Measurements from ENCODE around the gene PLPPR3. TPM values are rescaled to one million over a fixed set of nuclear protein-coding genes. Genes with fewer than 3 reads are reported as not detected.
"Not testable (repeated sequence)": the region's sequence is repeated elsewhere in the genome, so short reads cannot be mapped to it uniquely, and the experiment has no call there.

The PLPPR3 gene
- total and polyA plus RNA-seq, 9 of the 15 experiments (the other 6 are each of a cell fraction or from before 2014, with no cell fraction given), result 0.01 to 48.2 (median 8.6) TPM

DNA sequence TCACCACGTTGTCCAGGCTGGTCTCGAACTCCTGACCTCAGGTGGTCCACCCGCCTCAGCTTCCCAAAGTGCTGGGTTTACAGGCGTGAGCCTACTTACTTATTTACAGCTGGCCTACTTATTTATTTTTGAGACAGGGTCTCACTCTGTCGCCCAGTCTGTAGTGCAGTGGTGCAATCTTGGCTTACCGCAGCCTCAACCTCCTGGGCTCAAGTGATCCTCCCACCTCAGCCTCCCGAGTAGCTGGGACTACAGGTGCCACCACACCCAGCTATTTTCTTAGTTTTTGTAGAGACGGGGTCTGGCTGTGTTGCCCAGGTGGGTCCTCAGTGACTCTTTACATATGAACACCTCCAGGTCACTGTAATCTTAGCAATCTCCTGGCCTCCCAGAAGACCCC is 27.4 kb upstream of the PLPPR3 start:
- ATAC-seq; H3K27ac ChIP-seq (ENCODE audit: extremely low read depth, low read depth, low read length); CTCF ChIA-PET (ENCODE audit: low intra/inter-chr PET ratio); H3K4me2 ChIP-seq (ENCODE audit: insufficient read depth, low read length); BruUV-seq (replicated peaks); DNase-seq (ENCODE audit: extremely low read depth in 1 of 4, low spot score in 3 of 4); H3K9ac ChIP-seq (ENCODE audit: insufficient read depth in 1 of 2, low read depth in 2 of 2, low read length in 2 of 2); H2AFZ ChIP-seq (ENCODE audit: low read depth, low read length); H4K20me1 ChIP-seq (replicated peaks; ENCODE audit: control insufficient read depth, insufficient read depth, low read length); in situ Hi-C loops (cut with MboI); intact Hi-C loops (cut with micrococcal nuclease); H3K79me2 ChIP-seq (ENCODE audit: control insufficient read depth, insufficient read depth, low read length); H3K27me3 ChIP-seq (ENCODE audit: control insufficient read depth in 2 of 2, insufficient read depth in 2 of 2, low read length in 2 of 2); H3K9me1 ChIP-seq (ENCODE audit: control insufficient read depth, insufficient read depth, low read length); H3K4me3 ChIP-seq; FAIRE-seq; H3K9me3 ChIP-seq (replicated peaks; ENCODE audit: control insufficient read depth, insufficient read depth, low read depth, low read length); H3K36me3 ChIP-seq (ENCODE audit: control insufficient read depth, insufficient read depth, low read length): not testable (repeated sequence)
- peaks cover 5 to 54% of the 10 kb centered on the region in 2 experiments; a peak in 3 of 5 replicates for H3K4me1 ChIP-seq (replicated peaks in 1 of 2; ENCODE audit: control insufficient read depth in 2 of 2, insufficient read depth in 2 of 2, low read length in 2 of 2)
- TF ChIP-seq ZNF121 (CRISPR knock-in tag; conservative IDR thresholded peaks at IDR 0.05), result peak; percentile 99
- peak; percentile 68 for TF ChIP-seq BCOR (IDR thresholded peaks at IDR 0.05)
- TF ChIP-seq KDM1A (IDR thresholded peaks at IDR 0.05), result 0 out of 4 replicates have a peak, but pooled peaks of 1 of the 2 experiments have one; percentile 14
- WGBS (ENCODE audit: insufficient coverage, low coverage, missing lambda C conversion rate), result 67% methylated on average over 8 of the region's 8 CpGs
- POLR2A ChIA-PET, result interaction anchor here (0.5 kb wide), 1 partner anchor 217 kb away, joined by 3 read pairs; no protein-coding TSS in a partner anchor

DNA sequence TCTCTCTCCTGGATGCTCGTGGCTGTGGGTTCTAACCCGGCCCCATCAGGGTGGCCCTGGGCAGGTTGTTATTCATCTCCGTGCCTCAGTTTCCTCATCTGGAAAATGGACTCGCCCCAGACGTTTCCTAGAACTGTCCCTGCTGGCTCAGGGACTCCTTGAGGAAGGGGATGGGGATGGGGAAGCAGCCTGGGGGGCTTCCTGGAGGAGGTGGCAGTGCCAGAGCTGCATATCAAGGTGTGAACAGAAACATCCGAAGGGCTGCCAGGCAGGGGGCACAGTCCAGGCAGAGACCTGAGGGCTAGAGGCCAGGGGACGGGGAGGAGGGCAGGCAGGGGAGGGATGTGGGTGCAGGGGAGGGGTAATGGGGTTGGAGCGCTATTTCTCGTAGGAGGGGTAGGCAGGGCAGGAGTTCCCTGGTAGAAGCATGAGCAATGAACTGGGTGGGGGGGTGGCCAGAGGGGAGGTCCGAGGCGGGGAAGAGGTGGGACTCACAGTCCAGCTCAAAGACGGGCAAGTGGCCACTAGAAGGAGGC is 26.7 kb upstream of the PLPPR3 start:
- DNase-seq (ENCODE audit: extremely low read depth in 1 of 4, low spot score in 3 of 4) (no peak), ATAC-seq (peak; percentile 28), FAIRE-seq (no peak)
- peak overlapping the region in 1 of 2 experiments; percentile 76; a peak in 1 of 4 replicates for H3K9ac ChIP-seq (ENCODE audit: insufficient read depth in 1 of 2, low read depth in 2 of 2, low read length in 2 of 2)
- no peaks in the 10 kb centered on the region for H3K9me3 ChIP-seq (replicated peaks; ENCODE audit: control insufficient read depth, insufficient read depth, low read depth, low read length)
- no peak overlapping the region for H3K27ac ChIP-seq (ENCODE audit: extremely low read depth, low read depth, low read length)
- no TSS peak for BruUV-seq (replicated peaks)
- no peak overlapping the region for H3K4me2 ChIP-seq (ENCODE audit: insufficient read depth, low read length)
- H3K36me3 ChIP-seq (ENCODE audit: control insufficient read depth, insufficient read depth, low read length), result no peaks in the 10 kb centered on the region
- ChIA-PET CTCF (ENCODE audit: low intra/inter-chr PET ratio) (no interaction called here), POLR2A (interaction anchor here (0.7 to 1.1 kb wide), 2 partner anchors 10 to 1367 kb away, joined by 3 read pairs; no protein-coding TSS in a partner anchor)
- WGBS (ENCODE audit: insufficient coverage, low coverage, missing lambda C conversion rate), result 31% methylated on average over 11 of the region's 12 CpGs
- H3K4me3 ChIP-seq, result no peak overlapping the region
- H2AFZ ChIP-seq (ENCODE audit: low read depth, low read length), result no peak overlapping the region
- no peaks in the 10 kb centered on the region for H3K9me1 ChIP-seq (ENCODE audit: control insufficient read depth, insufficient read depth, low read length)
- no peaks in the 10 kb centered on the region for H3K27me3 ChIP-seq (ENCODE audit: control insufficient read depth in 2 of 2, insufficient read depth in 2 of 2, low read length in 2 of 2)
- intact Hi-C loops (cut with micrococcal nuclease), result no loop called here
- no peaks in the 10 kb centered on the region for H4K20me1 ChIP-seq (replicated peaks; ENCODE audit: control insufficient read depth, insufficient read depth, low read length)
- peaks cover 5 to 60% of the 10 kb centered on the region in 2 experiments; a peak in 4 of 5 replicates for H3K4me1 ChIP-seq (replicated peaks in 1 of 2; ENCODE audit: control insufficient read depth in 2 of 2, insufficient read depth in 2 of 2, low read length in 2 of 2)
- no peaks in the 10 kb centered on the region for H3K79me2 ChIP-seq (ENCODE audit: control insufficient read depth, insufficient read depth, low read length)
- in situ Hi-C loops (cut with MboI), result no loop called here
- TF ChIP-seq FOXM1 (IDR thresholded peaks at IDR 0.05; ENCODE audit: low read depth) (no peak), FOXM1 (CRISPR knock-in tag; IDR thresholded peaks at IDR 0.05; ENCODE audit: low read depth) (no peak), EGR1 (conservative IDR thresholded peaks at IDR 0.05) (no peak), ZFP36 (IDR thresholded peaks at IDR 0.05; ENCODE audit: low read depth, low read length, partially characterized antibody) (peak; percentile 96), BCOR (IDR thresholded peaks at IDR 0.05) (peak; percentile 86), DMBX1 (CRISPR knock-in tag; IDR thresholded peaks at IDR 0.05; ENCODE audit: borderline replicate concordance) (no peak), ZNF133 (CRISPR knock-in tag; IDR thresholded peaks at IDR 0.05) (no peak), ZKSCAN8 (CRISPR knock-in tag; IDR thresholded peaks at IDR 0.05) (no peak)
- TF ChIP-seq, protein P1, sequence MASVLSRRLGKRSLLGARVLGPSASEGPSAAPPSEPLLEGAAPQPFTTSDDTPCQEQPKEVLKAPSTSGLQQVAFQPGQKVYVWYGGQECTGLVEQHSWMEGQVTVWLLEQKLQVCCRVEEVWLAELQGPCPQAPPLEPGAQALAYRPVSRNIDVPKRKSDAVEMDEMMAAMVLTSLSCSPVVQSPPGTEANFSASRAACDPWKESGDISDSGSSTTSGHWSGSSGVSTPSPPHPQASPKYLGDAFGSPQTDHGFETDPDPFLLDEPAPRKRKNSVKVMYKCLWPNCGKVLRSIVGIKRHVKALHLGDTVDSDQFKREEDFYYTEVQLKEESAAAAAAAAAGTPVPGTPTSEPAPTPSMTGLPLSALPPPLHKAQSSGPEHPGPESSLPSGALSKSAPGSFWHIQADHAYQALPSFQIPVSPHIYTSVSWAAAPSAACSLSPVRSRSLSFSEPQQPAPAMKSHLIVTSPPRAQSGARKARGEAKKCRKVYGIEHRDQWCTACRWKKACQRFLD (CRISPR knock-in tag; IDR thresholded peaks at IDR 0.05), result no peak
- TF ChIP-seq, protein P2, sequence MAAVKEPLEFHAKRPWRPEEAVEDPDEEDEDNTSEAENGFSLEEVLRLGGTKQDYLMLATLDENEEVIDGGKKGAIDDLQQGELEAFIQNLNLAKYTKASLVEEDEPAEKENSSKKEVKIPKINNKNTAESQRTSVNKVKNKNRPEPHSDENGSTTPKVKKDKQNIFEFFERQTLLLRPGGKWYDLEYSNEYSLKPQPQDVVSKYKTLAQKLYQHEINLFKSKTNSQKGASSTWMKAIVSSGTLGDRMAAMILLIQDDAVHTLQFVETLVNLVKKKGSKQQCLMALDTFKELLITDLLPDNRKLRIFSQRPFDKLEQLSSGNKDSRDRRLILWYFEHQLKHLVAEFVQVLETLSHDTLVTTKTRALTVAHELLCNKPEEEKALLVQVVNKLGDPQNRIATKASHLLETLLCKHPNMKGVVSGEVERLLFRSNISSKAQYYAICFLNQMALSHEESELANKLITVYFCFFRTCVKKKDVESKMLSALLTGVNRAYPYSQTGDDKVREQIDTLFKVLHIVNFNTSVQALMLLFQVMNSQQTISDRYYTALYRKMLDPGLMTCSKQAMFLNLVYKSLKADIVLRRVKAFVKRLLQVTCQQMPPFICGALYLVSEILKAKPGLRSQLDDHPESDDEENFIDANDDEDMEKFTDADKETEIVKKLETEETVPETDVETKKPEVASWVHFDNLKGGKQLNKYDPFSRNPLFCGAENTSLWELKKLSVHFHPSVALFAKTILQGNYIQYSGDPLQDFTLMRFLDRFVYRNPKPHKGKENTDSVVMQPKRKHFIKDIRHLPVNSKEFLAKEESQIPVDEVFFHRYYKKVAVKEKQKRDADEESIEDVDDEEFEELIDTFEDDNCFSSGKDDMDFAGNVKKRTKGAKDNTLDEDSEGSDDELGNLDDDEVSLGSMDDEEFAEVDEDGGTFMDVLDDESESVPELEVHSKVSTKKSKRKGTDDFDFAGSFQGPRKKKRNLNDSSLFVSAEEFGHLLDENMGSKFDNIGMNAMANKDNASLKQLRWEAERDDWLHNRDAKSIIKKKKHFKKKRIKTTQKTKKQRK (IDR thresholded peaks at IDR 0.05; ENCODE audit: borderline replicate concordance, low read depth, low read length), result no peak

Data from K562 (cell line).